ENCODE data around the gene PRKCQ.
"Not testable (repeated sequence)": the region's sequence is repeated elsewhere in the genome, so short reads cannot be mapped to it uniquely, and the experiment has no call there.

The PRKCQ gene

DNA sequence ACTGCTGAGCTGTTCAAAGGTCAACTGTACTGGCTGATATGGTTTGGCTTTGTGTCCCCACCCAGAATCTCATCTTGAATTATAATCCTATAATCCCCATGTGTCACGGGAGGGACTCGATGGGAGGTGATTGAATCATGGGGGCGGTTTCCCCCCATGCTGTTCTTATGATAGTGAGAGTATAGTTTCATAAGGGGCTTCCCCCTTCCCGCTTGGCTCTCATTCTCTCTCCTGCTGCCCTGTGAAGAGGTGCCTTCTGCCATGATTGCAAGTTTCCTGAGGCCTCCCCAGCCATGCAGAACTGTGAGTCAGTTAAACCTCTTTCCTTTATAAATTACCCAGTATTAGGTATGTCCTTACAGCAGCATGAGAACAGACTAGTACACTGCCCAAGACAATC lies 140.2 kb downstream of the PRKCQ start:
- not testable (repeated sequence) for DNase-seq

DNA sequence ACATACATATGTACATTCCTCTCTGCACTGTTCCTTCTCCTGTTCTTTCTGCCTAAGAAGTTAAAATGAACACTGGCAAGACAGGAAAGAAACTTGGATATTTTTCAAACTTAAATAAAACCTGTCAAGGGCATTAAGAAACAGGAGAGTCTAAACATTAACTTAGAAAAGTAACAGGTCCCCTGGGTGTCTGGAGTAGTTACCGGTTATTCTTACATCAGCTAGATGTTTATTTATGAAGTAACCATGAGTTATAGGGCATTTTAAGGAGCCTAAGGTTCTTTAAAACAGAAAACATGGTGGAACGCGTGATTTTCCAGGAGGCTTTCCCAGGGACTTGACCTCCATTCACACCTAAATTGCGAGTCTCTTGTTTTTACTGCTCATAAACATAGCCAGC lies 148.2 kb downstream of the PRKCQ start:
- DNase-seq, result no peak

DNA sequence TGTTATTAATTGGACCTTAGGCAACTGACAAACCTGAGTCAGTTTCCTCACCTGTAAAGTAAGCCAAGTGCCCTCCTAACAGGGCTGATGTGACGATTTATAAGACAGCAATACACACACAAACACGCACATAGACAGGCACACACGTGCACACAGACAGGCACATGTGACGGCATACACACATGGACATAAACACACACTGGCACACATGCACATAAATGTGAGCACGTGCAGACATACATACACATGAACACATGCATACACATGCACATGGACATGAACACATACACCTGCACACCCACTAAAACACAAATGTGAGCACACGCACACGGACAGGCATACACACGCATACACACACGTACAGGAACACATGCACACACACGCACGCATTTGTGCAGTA lies 148.9 kb downstream of the PRKCQ start:
- no peak for DNase-seq

DNA sequence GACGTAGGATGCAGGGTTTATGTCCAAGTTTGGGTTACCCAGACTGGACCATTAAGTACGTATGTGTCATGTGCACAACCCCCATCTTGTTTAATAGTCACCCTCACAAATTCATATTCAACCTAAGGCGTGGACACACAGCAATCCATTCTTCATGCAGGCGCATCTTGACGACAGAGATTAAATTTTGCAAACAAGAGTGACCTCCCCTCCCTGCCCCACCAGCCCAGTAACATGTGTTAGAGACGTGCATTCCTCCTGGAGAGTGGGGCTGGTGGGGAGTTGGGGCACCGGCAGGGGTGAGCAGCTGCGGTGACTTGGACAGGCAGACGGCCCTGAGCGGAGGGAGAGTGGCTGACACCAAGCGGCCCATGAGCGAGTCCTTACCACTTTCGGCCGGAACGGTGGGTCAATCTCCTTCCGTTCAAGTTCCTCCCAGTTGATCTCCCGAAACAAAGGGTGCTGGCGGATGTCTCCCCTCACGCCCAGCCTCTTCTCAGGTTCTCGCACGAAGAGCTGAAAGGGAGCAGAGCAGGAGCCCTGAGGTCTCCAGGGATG lies 149.6 kb downstream of the PRKCQ start:
- DNase-seq, result no peak

DNA sequence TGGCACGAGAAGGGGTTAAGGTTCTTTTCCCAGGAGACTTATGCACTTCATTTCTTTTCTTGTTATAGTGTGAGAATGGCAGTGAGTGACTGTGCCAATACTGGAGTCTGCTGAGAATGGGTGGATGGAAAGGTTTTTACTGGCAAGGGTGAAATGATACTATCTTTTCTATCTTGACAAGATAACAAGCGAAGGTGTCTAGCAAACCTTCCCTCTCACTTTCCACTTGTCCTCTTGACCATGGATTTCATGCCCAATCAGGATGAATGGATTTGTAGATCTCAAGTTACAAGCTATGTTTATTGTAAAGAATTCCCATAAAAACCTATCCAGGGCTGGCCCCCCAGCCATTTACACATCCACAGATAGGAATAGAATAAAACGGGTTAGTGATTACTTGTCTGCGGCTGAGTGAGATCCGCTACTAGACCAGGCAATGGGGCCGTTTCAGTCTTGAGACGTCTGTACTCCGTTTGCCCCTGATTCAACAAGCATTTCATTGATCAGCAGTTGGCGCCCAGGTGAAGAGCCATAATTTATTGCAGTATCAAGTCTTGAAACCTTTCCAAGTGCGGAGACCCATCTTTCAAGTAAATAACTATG lies 152.6 kb downstream of the PRKCQ start:
- no peak for DNase-seq

DNA sequence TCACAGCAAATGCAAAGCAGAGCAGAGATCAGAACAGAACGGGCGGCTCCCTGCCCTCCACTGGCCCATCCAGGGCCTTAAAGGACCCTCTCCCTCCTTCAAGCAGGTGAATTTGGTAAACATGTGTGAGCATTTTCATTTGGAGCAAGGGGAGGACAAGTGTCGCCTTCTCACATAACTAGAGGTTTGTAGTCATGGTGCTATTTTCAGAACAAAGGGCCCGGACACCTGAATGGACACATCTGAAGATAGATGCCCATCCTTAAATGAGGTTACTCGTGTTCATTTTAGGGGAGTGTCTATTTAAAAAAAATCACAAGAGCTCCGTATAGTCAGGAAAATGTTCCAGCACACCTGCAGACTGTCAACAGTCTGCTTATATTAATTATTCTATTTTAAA lies 153.8 kb downstream of the PRKCQ start:
- DNase-seq, result no peak

DNA sequence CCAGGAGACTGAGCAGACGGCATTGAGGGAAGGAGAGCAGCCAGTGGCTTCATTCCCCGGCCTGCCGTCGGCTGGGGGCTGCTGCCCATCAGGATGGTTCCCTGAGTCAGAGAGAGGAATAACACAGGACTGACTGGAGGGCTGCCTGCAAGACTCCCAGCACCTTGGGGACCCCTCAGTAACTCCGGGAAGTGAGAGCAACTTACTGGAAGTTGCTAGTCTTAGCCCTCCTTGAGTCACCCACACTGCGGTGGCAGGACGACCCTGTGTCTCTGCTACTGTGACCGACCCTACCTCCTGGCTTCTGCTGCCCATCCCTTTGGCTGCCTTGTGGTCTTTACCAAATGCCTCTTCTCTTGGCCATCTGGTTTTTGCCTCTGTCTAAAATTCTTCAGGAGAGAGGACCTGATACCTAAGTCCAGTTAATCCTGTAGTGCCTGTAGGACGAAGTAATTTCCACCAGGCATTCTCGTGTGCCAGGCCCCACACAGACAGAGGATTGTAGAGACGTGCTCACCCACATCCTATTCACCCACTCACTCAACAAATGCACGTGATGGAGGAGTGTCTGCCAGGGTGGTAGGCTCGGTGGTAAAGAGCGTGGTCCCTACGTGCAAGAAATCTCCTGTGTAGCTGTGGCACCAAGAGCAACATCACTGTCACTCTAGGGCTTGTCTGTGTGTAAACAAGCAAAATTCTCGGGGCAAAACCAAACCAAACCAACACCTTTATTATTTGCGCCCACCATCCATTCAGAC lies 156.5 kb downstream of the PRKCQ start:
- no peak for DNase-seq

DNA sequence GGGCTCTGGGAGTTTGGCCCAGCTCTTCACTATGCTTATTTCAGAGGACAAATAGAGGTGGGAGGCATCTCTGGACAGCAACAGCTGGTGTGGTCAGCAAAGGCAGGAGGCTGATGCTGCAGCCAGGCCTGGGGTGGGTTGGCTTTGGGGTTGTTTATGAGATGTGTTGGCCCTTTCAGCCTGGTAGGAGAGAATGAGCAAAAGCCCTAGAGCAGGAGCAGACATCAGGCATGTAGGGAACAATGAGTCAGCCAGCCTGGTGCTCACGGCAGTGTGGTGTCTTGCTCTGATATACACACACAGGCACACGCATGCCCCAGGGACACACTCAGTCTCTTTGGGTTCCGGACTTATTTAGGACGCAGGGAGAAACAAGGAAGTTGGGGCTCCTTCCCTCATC lies 157.1 kb downstream of the PRKCQ start:
- no peak for DNase-seq

DNA sequence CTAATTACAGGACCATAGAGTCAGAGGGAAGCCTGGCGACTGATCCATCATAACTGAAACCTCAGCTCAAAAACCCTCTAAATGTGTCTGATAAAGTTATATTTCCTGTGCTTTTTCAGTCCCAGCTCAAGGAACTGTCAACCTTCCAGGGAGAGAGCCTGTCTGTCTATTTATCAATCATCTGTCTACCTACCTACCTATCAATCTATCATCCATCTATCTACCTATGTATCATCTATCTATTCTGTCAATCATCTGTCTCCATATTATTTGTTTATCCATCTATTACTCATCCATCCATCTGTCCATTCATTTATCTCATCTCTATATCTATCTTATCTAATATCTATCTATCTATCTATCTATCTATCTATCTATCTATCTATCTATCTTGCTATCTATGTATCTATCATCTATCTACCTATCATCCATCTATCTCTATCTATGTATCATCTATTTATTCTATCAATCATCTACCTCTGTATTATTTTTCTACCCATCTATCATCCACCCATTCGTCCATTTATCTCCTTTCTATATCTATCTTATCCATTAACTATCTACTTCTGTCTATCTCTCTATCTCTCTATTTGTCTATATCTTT lies 161.4 kb downstream of the PRKCQ start:
- DNase-seq, result no peak

DNA sequence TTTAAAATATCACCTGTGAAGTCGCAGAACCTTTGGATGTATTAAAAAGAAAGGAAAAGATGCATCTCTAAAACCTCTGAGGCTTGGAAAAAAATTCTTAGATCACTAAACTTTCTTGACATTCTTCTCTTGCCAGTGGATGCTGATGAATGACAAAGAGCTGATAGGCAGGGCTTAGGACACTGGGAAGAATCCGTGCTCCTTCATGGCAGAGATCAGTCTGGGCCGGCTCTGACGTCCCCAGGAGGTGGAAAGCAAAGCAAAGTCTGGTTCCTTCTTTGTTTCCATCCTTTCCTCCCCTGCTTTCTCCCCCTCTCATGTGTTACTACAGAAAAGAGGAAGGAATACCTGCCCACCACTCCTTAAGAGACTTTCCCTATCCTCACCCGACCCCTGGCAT lies 161.9 kb downstream of the PRKCQ start:
- DNase-seq, result no peak

DNA sequence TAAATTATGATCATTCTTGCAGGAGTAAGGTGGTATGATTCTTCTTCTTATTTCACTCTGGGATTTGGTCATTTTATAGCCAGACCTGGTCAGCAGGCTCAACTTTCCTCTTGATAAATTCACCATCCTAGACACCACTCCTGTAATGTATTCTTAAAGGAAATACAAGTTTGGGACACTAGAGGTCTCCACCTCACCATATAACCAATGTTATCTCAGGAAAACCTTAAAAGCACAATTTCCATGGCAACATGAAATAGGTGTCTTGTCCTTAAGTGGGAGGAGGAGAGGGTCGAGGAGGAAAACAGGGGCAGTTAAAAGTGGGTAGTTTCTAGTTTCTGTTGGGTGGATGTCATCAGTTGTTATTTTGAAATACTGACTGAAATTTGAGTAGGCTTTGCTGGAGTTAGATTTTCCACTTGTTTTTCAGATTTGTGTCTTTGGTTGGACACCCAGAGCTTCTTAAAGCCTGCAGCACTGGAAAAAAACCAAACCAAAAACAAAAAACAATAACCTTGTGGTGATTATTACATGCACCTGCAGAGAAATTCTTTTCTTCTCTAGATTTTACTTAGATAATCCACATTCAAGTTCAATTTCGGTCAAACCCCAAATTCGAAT lies 163.1 kb downstream of the PRKCQ start:
- DNase-seq, result no peak

DNA sequence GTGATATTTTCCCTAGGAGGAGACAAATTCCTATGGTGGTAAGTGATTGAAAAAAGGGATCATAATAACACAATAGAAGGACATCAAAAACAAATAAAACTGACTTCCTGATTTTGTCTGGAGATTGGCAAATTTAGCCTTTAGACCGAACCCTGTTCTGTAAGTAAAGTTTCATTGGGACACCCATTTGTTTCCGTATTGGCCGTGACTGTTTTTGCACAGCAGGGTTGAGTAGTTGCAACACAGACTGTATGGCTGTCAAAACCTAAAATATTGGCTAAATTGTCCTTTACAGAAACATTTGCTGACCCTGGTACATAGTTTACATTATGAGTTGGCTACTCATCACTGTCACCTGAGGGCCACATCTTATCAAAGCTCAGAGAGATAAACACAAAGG lies 168.6 kb downstream of the PRKCQ start:
- no peak for DNase-seq

DNA sequence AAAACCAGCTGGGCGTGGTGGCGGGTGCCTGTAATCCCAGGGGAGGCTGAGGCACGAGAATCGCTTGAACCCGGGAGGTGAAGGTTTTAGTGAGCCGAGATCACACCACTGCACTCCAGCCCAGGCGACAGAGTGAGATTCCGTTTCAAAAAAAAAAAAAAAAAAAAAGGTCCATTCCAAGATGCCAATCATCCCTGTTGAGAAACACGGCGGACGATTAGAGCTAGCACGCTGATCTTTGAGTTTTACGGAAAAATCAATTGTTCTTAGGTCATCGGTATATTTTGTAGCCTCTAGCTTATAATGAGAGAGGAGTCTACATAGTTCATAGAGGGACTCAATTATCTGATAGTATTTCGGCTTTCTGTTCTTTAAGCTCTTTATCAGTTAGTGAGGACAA lies 169.2 kb downstream of the PRKCQ start:
- DNase-seq, result no peak

DNA sequence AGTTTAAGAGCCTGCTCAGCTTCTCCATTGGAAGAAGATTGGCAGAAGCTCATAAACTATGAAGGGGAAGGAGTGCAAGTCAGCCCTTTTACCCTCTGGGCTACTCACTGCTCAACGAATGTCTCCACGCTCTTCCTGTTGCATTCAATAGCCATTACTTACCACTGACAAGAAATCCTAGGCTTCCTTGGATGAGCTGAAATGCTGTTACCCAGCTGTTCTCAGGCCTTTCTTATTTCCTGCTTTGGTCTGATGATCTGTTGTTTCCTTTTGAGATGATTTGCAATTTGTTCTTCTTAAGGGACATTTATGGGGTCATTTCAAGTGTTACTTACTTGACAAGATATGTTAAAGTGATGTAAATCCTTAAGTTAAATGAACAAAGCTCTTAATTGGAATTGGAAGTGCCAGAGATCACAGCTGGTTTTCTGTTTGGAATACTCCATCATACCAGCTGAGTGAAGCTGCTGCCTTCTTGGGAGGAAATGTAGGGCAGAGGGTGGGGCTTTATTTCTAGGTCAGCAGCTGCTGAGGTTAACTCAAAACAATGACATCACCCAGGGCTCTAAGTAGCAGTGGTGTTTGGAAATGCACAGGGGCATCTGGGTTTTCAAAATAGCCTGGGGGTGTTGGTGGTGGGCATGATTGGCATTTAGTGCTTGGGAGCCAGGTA lies 170.0 kb downstream of the PRKCQ start:
- DNase-seq, result no peak

DNA sequence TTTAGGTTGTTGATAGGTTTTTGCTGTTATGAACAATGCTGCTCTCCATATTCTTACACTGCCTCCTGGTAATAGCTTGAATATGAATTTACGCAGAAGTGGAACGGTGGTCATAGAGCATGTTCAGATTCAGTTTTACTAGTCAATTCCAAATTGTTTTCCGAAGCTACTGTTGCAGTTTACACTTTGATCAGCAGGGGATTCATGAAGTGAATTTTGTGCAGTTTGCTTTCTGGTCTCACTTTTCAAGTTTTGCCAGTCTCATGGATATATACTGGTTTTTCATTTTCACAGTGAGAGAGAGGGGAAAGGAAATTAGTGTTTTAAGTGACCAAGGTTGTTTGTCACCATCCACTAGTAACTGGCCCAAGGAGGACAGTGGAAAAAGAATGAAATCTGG lies 171.3 kb downstream of the PRKCQ start:
- no peak for DNase-seq

DNA sequence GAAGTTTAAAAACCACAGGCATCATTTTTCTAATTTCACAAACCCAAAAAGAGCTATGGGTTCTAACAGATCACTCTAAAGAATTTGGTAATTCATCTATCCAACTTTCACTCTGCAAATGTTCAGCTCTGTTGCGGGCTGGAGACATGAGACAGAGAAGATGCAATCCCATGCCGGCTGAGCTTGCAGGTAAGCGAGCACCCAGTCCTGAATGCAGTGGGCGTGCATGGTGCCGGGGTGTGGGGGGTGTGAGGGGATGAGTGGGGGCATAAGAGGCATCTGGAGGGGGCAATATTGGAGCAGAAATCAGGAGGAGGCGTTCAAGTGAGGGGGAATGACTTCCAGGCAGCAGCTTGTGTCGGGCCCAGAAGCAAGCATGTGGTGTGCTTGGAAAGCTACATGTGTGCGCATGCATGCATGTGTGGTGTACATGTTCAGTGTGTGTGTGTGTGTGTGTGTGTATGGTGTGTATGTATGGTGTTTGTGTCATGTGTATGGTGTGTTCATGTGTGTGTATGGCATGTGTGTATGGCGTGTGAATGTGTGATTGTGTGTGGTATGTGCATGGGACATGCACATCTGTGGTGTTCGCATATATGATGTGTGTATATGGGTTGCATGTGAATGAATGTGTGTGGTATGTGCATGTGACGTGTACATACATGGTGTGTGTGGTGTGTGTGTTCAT lies 172.9 kb downstream of the PRKCQ start:
- DNase-seq, result no peak

DNA sequence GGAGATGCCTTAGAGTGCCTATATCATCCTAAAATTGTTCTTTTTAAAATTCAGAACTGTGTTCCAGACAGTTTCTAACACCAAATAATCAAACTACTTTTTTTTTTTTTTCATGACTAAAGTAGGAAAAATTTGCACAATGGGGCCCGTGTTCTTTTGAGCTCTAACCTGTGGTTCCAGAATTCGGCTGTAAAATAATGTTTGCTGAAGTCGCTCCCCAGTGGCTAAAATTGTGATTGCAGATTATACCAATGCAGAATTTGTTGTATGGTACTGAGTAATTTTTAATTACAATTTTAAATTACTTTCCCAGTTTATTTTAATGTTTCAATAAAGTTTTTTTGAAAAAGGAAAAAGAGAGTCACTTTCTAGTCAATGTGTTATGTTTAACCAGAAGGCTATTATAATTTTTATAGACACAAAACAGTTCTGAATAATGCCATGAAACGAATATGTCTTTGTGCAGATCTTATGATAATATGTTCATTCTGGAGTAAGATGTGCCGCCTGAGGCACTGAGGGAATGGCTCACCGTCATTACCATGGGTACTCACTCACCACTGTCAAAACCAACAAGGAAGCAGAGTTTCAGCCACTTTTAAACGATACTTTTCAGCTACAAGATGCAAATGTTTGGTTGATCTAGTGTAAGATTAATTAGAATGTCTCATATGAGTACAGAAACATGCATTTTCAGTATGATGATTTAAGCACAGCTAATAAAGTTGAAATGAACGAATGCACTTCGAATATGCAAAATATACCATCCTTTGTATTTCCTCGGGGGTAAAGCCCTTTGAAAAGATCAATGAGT lies 173.6 kb downstream of the PRKCQ start:
- DNase-seq, result no peak

DNA sequence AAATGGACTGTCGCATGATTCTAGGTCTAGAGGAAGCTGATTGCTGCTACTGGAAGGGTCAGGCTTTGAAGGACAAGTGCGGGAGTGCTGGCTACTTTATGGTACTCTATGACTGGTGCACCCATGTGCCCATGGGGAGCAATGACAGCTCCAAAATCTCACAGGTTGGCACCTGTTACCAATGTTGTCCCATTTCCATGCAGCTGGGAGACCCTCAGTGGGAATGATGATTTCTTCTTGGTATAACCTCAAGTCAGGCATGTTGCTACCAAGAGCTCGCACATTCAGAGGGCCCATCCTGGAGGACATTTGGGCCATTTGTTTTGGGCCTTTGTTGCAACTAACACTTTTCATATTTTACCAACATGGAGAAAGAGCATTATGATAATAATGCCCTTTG lies 174.4 kb downstream of the PRKCQ start:
- DNase-seq, result no peak

DNA sequence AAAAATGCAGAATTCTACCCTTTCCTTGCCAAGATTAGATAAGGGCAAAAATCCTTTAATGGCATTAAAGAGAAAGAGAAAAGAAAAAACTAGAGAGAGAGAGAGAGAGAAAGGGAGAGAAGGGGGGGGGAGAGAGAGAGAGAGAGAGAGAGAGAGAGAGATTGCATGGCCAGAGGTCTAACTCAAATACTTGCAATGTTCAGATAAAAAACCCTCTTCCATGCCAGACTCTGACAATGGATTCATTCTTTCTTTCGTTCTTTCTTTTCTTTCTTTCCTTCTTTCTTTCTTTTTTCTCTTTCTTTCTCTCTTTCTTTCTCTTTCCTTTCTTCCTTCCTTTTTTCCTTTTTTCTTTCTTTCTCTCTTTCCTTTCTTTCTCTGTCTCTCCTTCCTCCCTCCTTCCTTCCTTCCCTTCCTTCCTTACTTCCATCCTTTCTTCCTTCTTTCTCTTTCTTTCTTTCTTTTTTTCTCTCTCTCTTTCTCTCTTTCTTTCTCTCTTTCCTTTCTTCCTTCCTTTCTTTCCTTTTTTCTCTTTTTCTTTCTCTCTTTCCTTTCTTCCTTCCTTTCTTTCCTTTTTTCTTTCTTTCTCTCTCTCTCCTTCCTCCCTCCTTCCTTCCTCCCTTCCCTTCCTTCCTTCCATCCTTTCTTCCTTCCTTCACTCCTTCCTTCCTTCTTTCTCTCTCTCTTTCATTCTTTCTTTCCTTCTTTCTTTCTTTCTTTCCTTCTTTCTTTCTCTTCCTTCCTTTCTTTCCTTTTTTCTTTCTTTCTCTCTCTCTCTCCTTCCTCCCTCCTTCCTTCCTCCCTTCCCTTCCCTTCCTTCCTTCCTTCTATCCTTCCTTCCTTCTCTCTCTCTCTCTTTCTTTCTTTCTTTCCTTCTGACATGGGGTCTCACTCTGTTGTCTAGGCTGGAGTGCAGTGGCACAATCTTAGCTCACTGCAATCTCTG lies 175.7 kb downstream of the PRKCQ start:
- no peak for DNase-seq

DNA sequence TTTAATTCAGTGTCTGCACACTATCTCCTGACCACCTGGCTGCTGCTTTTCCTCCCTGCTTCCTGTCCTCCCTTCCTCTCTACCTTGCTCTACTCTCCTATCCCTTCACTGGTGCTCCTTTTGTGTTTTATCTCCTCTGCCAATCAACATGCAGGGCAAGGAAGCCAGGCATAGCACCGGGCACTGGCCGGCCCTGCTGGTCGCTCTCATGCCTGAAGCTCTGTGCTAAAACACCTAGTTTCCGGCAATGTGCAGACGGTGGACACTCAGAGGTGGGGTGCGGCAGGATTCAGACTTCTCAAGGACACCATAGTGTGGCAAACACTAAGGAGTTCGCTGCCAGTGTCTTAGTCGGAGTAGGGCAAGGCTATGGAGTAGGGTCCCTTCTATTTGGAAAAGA lies 177.1 kb downstream of the PRKCQ start:
- DNase-seq, result no peak

DNA sequence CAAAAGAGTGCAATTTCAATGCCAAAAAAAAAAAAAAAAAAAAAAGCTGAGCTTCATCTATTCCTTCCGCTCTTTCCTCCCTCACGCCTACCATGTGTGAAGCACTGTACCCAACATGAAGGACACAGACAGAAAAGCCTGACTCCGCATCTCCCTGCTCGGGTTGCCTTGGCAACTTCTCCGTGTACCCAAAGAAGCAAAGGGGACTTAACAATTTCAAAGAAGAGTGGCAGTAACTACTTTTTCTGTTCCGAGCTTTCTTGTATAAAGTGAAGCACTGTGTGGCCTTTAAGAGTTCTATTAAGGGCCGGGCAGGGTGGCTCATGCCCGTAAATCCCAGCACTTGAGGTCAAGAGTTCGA lies 177.7 kb downstream of the PRKCQ start:
- DNase-seq, result no peak

Data from NCI-H1436 treated with DMSO at 0.1 percent for 48 hours (cell line).